SK-N-MC (cell line): ENCODE results near the gene SH3RF3.

Experiments used
- DNase-seq: peaks from one replicate; pipeline ENCODE4 v3.0.0-alpha.2; 2011; ENCODE audit warnings: low read depth, low spot score
- H3K27ac ChIP-seq: fragments of 200-600 bp; sonication (generic); 2 replicates; pipeline ENCODE4 v1.5.1; 2016; ENCODE audit warnings: mixed run types
- H3K36me3 ChIP-seq: fragments of 200-600 bp; sonication (generic); 2 replicates; pipeline ENCODE4 v1.6.1; 2017; ENCODE audit warnings: antibody characterized with exemption, low read length, mixed read lengths; ENCODE audit not compliant: insufficient read depth
- H3K4me3 ChIP-seq: fragments of 200-600 bp; sonication (generic); 2 replicates; pipeline ENCODE4 v1.5.1; 2016
- H3K9ac ChIP-seq: fragments of 200-600 bp; sonication (generic); 2 replicates; pipeline ENCODE4 v1.8.0; 2017; ENCODE audit warnings: mixed run types, mixed read lengths; ENCODE audit not compliant: insufficient read length
- H3K9me3 ChIP-seq: fragments of 200-600 bp; sonication (generic); 2 replicates; pipeline ENCODE4 v1.6.1; 2017; ENCODE audit warnings: low read depth, mild to moderate bottlenecking, antibody characterized with exemption, low read length, moderate library complexity, mixed read lengths
- EZH2 ChIP-seq: fragments of 200-600 bp; sonication (generic); IDR thresholded peaks from one replicate; pipeline ENCODE4 v1.6.1; 2017; ENCODE audit warnings: antibody characterized with exemption
- FOXP2 ChIP-seq: optimal IDR thresholded peaks from 2 replicates; pipeline ENCODE3; 2011; ENCODE audit warnings: mild to moderate bottlenecking, moderate library complexity; ENCODE audit not compliant: insufficient read depth; ENCODE audit errors: extremely low read length, control extremely low read depth
- POLR2AphosphoS5 ChIP-seq: IDR thresholded peaks from 2 replicates; pipeline ENCODE4 v1.6.1; 2012; ENCODE audit warnings: mild to moderate bottlenecking, low read depth, low read length, borderline replicate concordance

The SH3RF3 gene

DNA sequence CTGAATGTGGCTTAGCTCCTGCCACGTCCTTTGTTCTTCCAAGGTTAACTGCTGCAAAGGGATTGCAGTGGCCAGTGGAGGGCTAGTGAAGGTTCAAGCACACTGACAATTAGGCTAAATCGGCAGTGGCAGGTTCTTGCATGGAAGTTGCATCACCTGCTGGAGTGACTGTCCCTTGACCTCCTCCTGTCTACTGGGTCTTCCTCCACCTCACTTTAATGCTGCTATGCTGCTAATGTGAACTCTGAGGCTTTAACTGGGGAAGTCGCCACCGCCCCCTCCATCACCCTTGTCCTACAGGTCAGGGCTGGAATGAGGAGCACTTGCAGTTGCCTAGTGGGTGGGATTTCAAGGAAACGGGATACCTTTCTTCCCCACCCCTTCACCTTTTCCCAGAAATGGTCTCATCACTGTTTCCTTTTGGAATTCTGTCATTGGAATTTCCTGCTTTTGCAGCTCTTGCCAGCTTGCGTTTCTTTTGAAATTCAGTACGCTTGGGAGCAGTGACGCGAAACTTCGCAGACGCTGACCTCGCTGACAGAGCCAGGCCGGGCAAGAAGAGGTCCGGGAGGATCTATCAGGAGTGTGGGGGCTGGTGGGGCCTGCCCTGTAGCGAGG, 150.3 kb downstream of the SH3RF3 start:
- TF ChIP-seq EZH2, result no peak
- no peak for TF ChIP-seq FOXP2
- Histone ChIP-seq H3K9me3 (no peaks in the 10 kb centered on the region), H3K9ac (no peak overlapping the region), H3K27ac (no peak overlapping the region), H3K4me3 (no peak overlapping the region), H3K36me3 (no peaks in the 10 kb centered on the region)
- no peak for DNase-seq

DNA sequence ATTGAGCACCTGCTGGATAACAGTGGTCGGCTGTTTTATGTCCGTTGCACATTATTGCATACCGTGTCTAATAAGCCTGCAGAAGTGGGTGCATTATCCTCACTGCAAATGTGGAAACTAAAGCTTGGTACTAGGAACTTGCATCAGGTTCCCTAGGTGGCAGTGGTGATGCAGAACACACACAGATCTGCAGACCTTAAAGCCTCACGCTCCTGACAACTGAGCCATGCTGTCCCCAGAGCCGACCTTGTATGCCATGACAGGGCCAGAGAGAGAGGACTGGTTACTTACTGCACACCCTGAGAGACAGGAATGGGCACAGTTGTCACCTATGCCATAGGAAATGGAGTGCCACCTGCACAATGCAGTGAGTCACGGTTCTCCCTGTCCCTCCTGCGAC, 151.8 kb downstream of the SH3RF3 start:
- TF ChIP-seq EZH2 (no peak), POLR2AphosphoS5 (no peak), FOXP2 (no peak)
- Histone ChIP-seq H3K36me3 (no peaks in the 10 kb centered on the region), H3K9me3 (no peaks in the 10 kb centered on the region), H3K4me3 (no peak overlapping the region), H3K27ac (no peak overlapping the region), H3K9ac (no peak overlapping the region)
- no peak for DNase-seq

GRCh38 chr2:109282360-109282759, 153.4 kb downstream of the SH3RF3 start:
- no peak overlapping the region for H3K27ac ChIP-seq

GRCh38 chr2:109282865-109283264, 153.9 kb downstream of the SH3RF3 start:
- Histone ChIP-seq H3K36me3 (no peaks in the 10 kb centered on the region), H3K9ac (no peak overlapping the region), H3K9me3 (no peaks in the 10 kb centered on the region), H3K4me3 (no peak overlapping the region), H3K27ac (no peak overlapping the region)
- DNase-seq, result no peak
- no peak for TF ChIP-seq POLR2AphosphoS5
- no peak for TF ChIP-seq FOXP2
- no peak for TF ChIP-seq EZH2

More at GRCh38 chr2:109282360-109282759, 153.4 kb downstream of the SH3RF3 start:
- TF ChIP-seq FOXP2 (no peak), POLR2AphosphoS5 (no peak), EZH2 (no peak)
- Histone ChIP-seq H3K36me3 (no peaks in the 10 kb centered on the region), H3K9me3 (no peaks in the 10 kb centered on the region), H3K4me3 (no peak overlapping the region), H3K9ac (no peak overlapping the region)
- no peak for DNase-seq

GRCh38 chr2:109284826-109285225, 155.8 kb downstream of the SH3RF3 start:
- Histone ChIP-seq H3K4me3 (no peak overlapping the region), H3K9ac (no peak overlapping the region), H3K36me3 (no peaks in the 10 kb centered on the region), H3K27ac (no peak overlapping the region), H3K9me3 (no peaks in the 10 kb centered on the region)
- TF ChIP-seq EZH2, result no peak
- TF ChIP-seq FOXP2, result no peak
- no peak for TF ChIP-seq POLR2AphosphoS5
- no peak for DNase-seq

DNA sequence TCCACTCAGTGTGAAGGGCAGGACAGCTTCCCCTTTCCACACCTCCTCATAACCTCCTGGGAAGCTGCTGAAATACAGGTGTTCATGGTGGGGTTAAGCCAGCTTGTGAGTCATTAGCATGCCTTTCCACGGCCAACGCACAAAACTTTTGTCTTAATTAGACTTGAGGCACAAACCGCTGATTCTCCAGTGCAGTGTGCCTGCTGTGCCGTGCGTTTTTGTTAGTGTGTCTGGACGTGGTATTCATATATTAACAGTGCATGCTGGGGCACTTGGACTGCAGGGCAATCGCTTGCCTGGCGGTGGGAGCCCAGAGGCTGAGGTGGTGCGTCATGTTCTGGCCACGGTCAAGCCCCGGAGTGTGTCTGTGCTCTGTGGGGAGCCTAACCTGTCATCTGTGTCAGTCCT, 156.2 kb downstream of the SH3RF3 start:
- Histone ChIP-seq H3K36me3 (no peaks in the 10 kb centered on the region), H3K4me3 (no peak overlapping the region), H3K27ac (no peak overlapping the region), H3K9me3 (no peaks in the 10 kb centered on the region), H3K9ac (no peak overlapping the region)
- TF ChIP-seq POLR2AphosphoS5 (no peak), FOXP2 (no peak), EZH2 (no peak)
- no peak for DNase-seq

DNA sequence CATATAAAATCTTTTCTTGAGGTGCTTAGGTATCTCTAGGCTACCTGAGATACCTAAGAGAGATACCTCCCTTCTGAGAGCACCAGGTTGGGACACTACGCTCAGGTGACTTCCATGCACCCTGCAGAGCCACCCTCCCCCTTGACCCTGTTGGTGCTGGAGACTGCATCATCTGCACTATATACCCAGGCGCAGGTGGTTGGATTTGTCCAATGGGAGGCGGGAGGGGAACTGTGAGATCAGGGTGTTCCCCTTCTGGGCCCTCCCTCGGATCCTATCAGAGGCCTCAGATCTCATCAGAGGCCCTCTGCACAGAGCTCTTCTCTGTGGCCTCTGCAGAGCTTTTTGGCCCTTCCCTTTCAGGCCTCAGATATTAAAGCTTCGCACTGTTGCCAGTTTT, 158.4 kb downstream of the SH3RF3 start:
- H3K27ac ChIP-seq, result no peak overlapping the region
- no peak for TF ChIP-seq POLR2AphosphoS5
- TF ChIP-seq FOXP2, result no peak
- no peak for TF ChIP-seq EZH2

DNA sequence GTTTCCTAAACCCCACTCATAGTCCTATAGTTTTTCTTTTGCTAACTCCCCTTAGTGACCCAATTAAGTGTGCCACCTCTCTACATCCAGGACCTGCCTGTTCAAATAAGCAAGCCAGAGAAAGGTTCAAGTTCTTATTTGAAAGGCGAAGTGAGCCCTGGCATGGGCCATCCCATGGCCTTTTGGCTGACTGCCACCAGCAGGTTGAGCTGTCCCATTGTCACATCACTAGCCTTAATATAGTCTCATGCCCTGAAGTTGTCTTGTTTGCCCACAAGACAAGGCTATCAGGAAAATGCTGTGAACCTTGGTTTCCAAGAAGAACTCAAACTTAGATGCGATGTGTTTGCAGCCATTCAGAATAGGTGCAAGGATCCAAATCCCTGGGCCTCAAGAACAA, 158.8 kb downstream of the SH3RF3 start:
- DNase-seq, result no peak
- H3K36me3 ChIP-seq, result no peaks in the 10 kb centered on the region
- H3K9me3 ChIP-seq, result no peaks in the 10 kb centered on the region
- no peak overlapping the region for H3K4me3 ChIP-seq
- H3K9ac ChIP-seq, result no peak overlapping the region
- TF ChIP-seq FOXP2, result no peak
- TF ChIP-seq POLR2AphosphoS5, result no peak
- TF ChIP-seq EZH2, result no peak
- H3K27ac ChIP-seq, result no peak overlapping the region

More for the DNA sequence above, 158.4 kb downstream of the SH3RF3 start:
- no peak for DNase-seq
- Histone ChIP-seq H3K4me3 (no peak overlapping the region), H3K36me3 (no peaks in the 10 kb centered on the region), H3K9me3 (no peaks in the 10 kb centered on the region), H3K9ac (no peak overlapping the region)

DNA sequence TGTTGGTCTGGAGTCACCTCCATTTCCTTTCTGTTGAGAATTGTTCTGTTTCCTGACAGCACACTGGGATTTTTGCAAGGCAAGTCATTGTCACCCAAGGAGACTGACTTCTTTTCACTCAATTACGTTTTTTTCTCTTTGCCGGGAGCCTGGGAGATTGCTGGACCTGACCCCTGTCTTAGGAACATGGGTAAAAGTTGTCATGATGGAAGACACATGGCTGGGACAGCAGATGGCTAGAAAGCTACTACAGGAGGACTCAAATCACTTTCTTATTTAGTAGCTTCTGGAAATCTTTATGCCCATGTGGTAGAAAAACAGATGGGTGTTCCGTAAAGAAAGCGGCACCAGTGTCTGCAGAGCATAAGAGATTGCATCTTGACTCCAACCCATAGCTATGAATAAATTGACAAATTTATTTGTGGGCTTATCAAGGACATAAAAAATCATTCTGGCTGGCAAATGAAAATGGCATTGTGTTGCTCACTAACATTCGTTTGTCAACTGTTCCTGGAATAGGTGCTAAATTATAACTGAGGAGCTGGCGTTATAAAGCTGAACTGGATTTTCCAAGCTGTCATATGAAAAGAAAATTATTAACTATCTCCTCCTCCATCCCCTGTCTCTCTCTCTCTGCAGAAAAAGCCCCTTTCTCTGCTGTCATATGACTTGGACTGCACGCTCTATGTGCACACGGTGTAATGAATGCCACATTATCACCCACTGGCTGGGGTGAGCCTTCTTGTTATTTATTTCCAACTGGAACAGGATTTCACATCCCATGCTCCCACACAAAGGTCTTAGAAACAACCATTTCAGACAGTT, 159.8 kb downstream of the SH3RF3 start:
- no peak for DNase-seq
- Histone ChIP-seq H3K27ac (no peak overlapping the region), H3K4me3 (no peak overlapping the region), H3K9ac (no peak overlapping the region), H3K9me3 (no peaks in the 10 kb centered on the region), H3K36me3 (no peaks in the 10 kb centered on the region)
- TF ChIP-seq POLR2AphosphoS5 (no peak), FOXP2 (no peak), EZH2 (no peak)
